Central memory CD4-positive, alpha-beta T cell (primary cell): ENCODE results near the gene LDLRAD4.

ENCODE experiments used
- DNase-seq: peaks from one replicate; pipeline ENCODE4 v3.0.0; 2022
- total RNA-seq, 3 experiments: gene quantifications; one replicate each; lab custom pipeline; 2026; lab: John Stamatoyannopoulos, UW

The LDLRAD4 gene
- total RNA-seq = 51.8 to 213 (median 188) reads per million in 3 experiments

- peak; percentile 51 for DNase-seq
Observed at GRCh38 chr18:13218368-13218991, at the start of gene LDLRAD4. TSS of gene LDLRAD4 (plus strand) at chr18:13218760.

- DNase-seq = no peak
Observed at GRCh38 chr18:13173578-13174145, 44.9 kb upstream of the LDLRAD4 start.

- DNase-seq = no peak
Observed at GRCh38 chr18:13175266-13175665, 43.3 kb upstream of the LDLRAD4 start.

GRCh38 chr18:13175754-13176210 lies 42.8 kb upstream of the LDLRAD4 start:
- no peak for DNase-seq

DNA sequence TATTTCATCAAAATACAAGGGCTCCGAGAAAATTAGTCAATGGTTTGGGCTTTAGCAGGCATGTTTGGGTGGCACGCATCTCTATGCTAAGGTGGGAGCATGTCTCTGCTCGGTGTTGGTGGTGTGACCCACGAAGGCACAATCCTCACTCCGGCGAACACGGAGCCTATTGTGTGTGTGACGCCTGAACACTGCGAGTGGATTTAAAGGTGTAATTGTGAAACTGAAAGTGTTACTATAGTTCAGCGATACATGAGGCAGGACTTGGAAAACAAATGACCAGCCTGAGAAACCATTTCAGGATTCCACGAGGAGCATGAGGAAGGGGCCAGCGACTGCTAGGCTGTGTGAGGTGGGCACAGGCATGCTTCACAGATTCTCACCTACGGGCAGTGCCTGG lies 41.7 kb upstream of the LDLRAD4 start:
- DNase-seq = peak; percentile 5

DNA sequence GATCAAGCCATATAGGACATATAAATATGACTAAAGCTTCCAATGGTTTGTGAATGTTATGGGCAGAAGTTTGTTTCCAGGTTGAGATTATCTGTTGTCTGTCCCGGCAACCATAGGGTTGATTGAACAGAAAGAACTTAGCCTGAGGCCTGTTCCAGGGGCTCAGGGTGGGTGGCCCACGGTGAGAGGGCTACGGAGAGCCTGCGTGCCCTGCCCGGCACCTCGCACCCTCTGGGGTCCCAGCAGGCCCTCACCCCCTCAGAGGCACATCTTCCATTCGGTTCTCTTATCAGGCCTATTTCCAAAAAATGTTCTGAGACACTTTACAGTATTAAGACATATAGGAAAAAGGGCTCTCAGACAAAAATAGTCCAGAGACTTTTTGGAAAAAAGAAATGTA lies 40.4 kb upstream of the LDLRAD4 start:
- DNase-seq = no peak

DNA sequence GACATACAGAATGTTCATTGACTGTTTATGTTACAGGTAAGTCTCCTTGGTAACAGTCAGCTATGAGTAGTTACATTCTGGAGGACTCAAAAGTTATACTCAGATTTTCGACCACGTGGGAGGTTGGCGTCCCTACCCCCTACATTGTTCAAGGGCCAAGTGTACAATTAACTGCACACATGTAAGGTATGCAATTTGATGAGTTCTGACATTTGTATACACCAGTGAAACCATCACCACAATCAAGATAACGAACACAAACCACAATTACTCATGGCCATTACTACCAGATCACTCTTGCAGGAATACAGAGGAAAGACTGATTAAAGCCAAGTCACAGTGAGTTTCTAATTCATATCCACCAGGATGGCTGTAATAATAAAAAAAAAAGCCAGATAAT lies 39.6 kb upstream of the LDLRAD4 start:
- no peak for DNase-seq

GRCh38 chr18:13179566-13180113 lies 38.9 kb upstream of the LDLRAD4 start:
- no peak for DNase-seq

GRCh38 chr18:13180614-13181375 lies 37.8 kb upstream of the LDLRAD4 start:
- DNase-seq = no peak

GRCh38 chr18:13181765-13182164 lies 36.8 kb upstream of the LDLRAD4 start:
- DNase-seq = no peak

GRCh38 chr18:13183359-13183758 lies 35.2 kb upstream of the LDLRAD4 start:
- no peak for DNase-seq

DNA sequence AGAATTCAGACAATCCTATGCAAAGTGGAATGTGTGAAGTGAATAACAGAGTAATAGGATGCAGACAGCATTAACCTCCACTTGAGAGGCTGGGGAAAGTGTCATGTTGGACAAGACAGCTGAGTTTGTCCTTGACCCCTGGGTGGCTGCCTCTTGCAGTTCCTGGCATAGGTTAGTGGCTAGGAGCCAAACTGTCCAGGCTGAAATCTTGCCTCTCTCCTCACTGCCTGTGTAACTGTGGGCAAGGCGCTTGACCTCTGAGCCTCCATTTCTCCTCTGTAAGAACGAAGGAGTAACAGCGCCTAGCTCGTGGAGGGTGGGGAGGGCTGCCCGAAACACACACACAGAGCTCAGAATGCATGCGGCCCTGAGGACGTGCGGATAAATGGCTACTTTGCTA lies 34.8 kb upstream of the LDLRAD4 start:
- DNase-seq = no peak

- DNase-seq = no peak
Observed at GRCh38 chr18:13184396-13184795, 34.2 kb upstream of the LDLRAD4 start.

GRCh38 chr18:13185675-13186198 lies 32.8 kb upstream of the LDLRAD4 start:
- no peak for DNase-seq

DNA sequence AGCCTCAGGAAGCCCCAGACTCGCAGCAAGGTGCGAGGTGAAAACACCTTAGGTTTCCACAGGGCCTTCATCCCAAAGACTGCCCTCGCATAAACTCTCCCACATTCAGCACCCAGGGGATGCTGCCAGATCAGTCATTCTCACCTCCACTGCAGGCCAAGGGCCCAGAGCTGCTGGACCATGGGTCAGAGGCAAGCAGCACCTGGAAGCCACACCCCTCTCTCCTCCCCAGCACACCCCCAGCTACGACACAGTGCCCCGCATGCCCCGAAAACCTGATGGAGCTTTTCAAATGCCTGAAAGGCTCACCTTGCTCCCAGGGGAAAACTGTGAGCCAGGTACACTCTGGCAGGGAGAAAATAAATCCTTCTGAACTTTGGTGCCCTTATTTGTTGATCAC lies 31.9 kb upstream of the LDLRAD4 start:
- DNase-seq = no peak

GRCh38 chr18:13187498-13187897 lies 31.1 kb upstream of the LDLRAD4 start:
- no peak for DNase-seq

DNA sequence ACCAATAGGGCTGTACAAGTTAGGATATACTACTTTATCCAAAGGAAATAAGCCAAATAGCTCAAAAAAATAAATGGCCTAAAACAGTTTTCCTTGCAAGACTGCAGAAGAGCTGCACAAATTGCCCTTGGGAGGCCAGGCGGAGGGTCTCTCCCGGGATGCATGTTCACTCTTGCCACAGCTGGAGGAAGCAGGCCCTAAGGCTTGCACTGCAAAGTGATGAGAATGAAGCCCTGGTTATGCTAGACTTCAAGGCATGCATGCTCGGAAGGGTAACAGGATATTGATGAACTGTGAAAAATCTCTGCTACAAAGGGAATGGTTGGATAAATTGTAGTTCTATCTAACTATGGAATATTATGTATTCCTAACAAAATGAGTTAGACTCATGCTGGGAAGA lies 27.5 kb upstream of the LDLRAD4 start:
- no peak for DNase-seq

DNA sequence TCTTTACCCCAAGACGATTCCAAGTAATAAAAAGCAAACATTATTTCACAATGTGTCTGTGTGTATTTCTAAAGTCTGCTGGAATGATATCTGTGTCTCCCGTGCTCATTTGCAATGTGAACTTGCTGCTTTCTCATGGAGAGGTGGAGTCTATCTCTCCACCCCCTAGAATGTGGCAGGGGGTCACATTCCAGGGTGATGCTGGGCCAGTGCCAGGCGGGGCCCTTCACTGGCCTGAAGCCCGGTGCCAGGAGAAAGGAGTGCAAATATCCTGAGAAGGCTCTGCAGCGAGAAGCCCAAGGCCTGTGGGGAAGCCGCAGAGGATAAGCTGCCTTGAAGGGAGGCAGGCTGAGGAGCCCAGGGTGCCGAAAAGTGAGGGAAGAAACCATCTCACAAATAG lies 26.8 kb upstream of the LDLRAD4 start:
- DNase-seq = no peak

DNA sequence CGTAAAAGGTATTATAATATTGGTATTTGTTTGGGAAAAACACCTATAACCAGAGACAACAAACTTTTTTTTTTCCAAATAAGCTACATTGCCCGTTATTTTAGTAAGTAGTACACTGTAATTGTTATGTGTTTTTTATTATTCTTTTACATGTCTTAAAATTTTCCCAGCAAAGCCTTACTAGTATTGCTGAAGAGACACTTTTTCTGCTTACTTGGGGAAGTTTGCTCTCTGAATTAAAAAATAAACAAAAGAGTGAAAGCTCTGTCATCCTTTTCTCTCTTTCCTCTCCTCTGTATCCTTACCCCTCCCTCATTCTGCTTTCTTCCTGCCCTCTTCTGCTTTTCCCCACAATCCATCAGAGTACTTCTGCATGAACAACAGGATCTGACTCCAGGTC lies 25.6 kb upstream of the LDLRAD4 start:
- DNase-seq = no peak

DNA sequence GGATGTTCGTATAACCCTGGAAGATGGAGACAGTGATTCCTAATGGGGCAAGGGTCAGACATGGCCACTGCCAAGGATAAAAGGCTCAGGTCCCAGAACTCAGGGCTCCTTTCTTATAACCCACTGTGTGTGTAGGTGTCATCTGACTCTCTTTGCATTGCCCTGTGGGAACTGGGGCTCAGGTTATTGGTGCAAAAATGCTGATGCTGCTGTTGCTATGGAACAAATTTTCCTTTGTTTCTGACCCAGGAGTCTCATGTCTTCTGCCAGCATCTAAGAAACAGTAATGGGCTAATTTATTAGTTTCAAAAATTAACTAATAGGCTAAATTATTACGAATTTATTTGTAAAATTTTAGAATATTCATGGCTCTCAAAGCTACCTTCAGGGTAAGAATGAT lies 24.3 kb upstream of the LDLRAD4 start:
- no peak for DNase-seq

GRCh38 chr18:13198701-13199100 lies 19.9 kb upstream of the LDLRAD4 start:
- DNase-seq = no peak

DNA sequence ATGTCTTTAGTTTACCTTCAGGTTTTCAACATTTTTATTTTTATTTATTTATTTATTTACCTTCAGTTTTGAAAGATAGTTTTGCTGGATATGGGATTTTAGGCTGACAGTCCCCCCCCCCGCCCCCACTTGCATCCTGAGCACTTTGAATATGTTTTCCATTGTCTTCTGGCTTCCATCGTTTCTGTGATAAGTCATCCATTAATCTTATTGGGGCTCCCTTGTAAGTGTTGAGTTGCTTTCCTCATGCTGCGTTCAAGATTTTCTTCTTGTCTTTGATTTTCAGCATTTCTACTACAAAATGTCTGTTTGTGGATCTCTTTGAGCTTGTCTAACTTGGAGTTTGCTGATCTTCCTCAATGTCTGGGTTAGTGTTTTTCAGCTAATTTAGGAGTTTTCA lies 19.4 kb upstream of the LDLRAD4 start:
- DNase-seq = no peak

DNA sequence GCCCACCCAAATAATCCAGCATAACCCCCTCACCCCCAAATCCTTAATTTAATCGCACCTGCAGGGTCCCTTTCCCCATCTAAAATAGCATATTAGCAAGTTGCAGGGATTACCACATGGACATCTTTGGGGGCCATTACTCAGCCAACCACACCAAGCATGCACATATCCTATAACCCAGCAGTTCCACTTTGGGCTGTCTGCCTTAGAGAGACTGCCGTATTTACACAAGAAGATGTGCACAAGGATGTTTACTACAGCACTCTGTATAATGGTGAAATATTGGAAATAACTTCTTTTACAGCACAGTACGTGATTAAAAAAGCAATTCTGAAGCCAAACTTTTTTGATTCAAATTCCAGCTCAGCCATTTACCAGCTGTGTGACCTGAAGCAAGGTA lies 17.3 kb upstream of the LDLRAD4 start:
- no peak for DNase-seq

- no peak for DNase-seq
Observed at GRCh38 chr18:13202571-13202970, 16.0 kb upstream of the LDLRAD4 start.
